ENCODE results near the gene EAPP. TPM values are rescaled to one million over a fixed set of nuclear protein-coding genes. Genes with fewer than 3 reads are reported as not detected.
"Not testable (repeated sequence)": the region's sequence is repeated elsewhere in the genome, so short reads cannot be mapped to it uniquely, and the experiment has no call there.

Gene EAPP
- total RNA-seq, 4 donors from 2014 or later: 17.1 to 39.2 (median 35.7) TPM

DNA sequence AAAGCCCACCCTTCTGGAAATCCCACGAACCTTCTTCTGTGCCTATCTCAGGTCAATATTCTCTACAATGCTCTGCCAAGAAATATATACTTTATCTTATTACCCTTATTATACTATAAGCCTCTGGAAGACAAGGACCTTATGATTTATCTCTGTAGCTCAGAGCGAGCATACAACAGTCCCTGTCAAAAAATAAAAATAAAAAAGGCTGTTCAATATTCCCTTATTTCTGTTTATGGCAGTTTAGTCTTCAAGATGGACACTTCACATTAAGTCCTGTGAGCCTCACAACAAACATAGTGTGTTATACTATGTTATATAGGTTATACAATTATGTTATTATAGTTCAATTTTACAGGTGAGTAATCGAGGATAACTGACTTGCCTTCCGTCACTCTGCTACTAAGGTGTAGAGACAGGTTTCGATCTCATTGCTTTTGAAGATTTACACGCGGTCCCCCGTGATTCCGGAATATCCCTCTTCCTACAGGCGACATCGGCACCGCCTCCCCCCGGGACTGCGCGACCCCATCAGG, 562 bp downstream of the EAPP start:
- ATAC-seq (ENCODE audit: low FRiP score): peak; percentile 22
- no peak for DNase-seq (ENCODE audit: low spot score)
- TF ChIP-seq, protein P1, sequence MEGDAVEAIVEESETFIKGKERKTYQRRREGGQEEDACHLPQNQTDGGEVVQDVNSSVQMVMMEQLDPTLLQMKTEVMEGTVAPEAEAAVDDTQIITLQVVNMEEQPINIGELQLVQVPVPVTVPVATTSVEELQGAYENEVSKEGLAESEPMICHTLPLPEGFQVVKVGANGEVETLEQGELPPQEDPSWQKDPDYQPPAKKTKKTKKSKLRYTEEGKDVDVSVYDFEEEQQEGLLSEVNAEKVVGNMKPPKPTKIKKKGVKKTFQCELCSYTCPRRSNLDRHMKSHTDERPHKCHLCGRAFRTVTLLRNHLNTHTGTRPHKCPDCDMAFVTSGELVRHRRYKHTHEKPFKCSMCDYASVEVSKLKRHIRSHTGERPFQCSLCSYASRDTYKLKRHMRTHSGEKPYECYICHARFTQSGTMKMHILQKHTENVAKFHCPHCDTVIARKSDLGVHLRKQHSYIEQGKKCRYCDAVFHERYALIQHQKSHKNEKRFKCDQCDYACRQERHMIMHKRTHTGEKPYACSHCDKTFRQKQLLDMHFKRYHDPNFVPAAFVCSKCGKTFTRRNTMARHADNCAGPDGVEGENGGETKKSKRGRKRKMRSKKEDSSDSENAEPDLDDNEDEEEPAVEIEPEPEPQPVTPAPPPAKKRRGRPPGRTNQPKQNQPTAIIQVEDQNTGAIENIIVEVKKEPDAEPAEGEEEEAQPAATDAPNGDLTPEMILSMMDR (IDR thresholded peaks at IDR 0.05): no peak

DNA sequence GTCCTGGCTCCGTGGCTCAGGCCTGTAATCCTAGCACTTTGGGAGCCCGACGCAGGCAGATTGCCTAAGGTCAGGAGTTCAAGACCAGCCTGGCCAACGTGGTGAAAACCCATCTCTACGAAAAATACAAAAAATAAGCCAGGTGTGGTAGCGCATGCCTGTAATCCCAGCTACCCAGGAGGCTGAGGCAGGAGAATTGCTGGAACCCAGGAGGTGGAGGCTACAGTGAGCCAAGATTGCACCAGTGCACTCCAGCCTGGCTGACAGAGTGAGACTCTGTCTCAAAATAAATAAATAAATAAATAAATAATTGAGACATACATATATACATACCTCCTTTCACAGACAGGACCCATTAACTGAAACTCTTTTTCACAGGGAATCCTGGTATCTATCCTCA, 1.4 kb downstream of the EAPP start:
- DNase-seq (ENCODE audit: low spot score); ATAC-seq (ENCODE audit: low FRiP score): not testable (repeated sequence)

DNA sequence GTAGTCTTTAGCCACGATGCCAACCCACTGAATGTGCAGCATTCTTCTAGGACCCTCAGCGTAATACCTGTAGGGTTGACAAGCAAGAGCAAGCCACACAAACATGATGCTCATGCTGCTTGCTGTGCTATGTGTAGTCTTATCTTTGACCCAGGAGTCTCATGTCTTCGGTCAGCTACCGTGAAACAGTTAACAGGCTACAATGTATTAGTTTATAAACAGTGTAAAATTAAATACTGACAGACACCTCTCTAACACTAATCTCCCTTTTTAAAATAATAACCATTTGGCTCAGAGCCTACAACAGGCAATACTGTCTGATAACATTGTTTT, 1.9 kb downstream of the EAPP start:
- ATAC-seq (ENCODE audit: low FRiP score) (no peak), DNase-seq (ENCODE audit: low spot score) (no peak)
- TF ChIP-seq, protein P1 (IDR thresholded peaks at IDR 0.05): no peak

DNA sequence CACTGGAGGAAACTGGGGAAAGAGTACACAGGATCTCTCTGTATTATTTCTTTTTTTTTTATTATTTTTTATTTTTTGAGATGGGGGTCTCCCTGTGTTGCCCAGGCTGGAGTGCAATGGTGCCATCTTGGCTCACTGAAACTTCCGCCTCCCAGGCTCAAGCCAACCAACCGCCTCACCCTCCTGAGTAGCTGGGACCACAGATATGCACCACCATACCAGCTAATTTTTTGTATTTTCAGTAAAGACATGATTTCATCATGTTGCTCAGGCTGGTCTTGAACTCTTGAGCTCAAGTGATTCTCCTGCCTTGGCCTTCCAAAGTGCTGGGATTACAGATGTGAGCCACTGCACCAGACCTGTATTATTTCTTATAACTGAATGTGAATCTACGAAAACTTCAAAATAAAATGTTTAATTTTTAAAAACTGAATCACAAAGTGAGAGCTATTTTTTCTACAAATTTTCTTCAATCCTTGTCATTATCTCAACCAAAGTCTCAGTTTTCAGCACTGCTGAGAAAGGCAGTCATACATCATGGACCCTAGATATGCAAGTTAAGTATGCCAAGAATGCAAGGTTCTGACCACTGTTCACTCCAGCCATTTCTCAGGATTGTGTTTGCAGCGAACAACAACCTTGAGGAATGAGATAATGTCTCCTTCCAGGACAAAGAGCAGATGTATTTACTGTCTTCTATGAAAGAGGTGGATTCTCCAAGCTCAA, 2.4 kb downstream of the EAPP start:
- DNase-seq (ENCODE audit: low spot score) (no peak), ATAC-seq (ENCODE audit: low FRiP score) (no peak)
- TF ChIP-seq, protein P1 (IDR thresholded peaks at IDR 0.05): no peak

DNA sequence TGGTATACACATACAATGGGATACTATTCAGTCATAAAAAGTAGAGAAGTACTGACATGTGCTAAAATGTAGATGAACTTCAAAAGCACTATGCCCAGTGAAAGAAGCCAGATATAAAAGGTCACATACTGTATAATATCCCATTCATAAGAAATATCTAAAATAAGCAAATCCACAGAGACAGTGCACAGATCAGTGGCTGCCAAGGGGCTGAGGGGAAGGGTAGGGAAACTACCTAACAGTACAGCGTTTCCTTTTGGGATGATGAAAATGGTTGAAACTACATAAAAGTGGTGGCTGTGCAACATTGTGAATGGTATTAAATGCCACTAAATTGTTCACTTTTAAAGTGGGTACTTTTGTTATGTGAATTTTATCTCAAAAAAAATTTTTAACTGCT, 11.9 kb downstream of the EAPP start:
- TF ChIP-seq, protein P1 (IDR thresholded peaks at IDR 0.05): no peak
- DNase-seq (ENCODE audit: low spot score) (no peak), ATAC-seq (ENCODE audit: low FRiP score) (no peak)

DNA sequence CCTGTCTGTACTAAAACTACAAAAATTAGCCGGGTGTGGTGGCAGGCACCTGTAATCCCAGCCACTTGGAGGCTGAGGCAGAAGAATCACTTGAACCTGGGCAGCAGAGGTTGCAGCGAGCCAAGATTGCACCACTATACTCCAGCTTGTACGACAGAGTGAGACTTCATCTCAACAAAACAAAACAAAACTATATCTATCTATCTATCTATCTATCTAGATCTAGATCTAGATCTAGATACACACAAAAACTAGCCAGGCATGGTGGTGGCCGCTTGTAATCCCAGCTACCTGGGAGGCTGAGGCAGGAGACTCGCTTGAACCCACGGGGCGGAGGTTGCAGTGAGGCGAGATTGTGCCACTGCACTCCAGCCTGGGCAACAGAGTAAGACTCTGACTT, 15.3 kb downstream of the EAPP start:
- not testable (repeated sequence) for ATAC-seq (ENCODE audit: low FRiP score); DNase-seq (ENCODE audit: low spot score)

DNA sequence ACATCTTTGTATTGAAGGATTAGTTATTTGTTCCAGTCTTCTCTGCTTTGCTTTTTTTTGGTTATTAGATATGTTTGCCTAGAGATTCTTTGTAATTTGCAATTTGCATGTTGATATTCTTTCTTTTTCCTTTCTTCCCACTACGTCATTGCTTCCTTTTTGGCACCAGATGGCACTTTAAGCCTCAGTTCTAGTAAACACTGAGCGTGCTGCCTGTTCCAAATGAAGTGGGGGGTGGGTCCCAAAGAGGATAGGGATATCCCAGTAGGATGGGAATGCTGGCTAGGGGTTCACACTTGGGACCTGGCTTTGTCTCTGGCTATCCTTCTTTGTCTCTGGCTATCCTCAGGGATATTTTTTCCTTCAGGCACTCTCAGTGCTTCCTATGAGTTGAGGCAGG, 17.0 kb downstream of the EAPP start:
- ATAC-seq (ENCODE audit: low FRiP score) (no peak), DNase-seq (ENCODE audit: low spot score) (no peak)
- TF ChIP-seq, protein P1 (IDR thresholded peaks at IDR 0.05): no peak

DNA sequence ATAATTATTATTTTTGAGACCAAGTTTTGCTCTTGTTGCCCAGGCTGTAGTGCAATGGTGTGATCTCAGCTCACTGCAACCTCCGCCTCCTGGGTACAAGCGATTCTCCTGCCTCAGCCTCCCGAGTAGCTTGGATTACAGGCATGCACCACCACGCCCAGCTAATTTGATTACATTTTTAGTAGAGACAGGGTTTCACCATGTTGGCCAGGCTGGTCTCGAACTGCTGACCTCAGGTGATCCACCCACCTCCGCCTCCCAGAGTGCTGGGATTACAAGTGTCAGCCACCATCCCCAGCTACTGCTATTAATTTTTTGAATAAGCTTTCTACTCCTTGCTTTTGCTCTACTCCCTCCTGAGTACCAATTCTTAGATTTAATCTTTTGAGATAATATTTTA, 18.4 kb downstream of the EAPP start:
- not testable (repeated sequence) for ATAC-seq (ENCODE audit: low FRiP score); DNase-seq (ENCODE audit: low spot score)

DNA sequence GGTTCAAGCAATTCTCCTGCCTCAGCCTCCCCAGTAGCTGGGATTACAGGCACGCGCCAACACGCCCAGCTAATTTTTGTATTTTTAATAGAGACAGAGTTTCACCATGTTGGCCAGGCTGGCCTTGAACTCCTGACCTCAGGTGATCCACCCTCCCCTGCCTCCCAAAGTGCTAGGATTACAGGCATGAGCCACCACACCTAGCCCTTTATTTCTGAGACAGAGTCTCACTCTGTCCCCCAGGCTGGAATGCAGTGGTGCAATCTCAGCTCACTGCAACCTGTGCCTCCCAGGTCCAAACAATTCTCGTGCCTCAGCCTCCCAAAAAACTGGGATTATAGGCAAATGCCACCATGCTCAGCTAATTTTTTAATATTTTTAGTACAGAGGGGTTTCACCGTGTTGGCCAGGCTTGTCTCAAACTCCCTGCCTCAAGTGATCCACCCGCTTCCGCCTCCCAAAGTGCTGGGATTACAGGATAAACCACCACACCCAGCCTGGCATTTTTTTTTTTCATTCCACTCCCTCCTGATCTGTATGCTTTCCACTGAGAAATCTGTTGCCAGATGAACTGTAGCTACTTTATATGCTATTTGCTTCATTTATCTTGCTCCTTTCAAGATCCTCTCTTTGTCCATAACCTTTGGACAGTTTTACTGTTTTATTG, 19.1 kb downstream of the EAPP start:
- not testable (repeated sequence) for DNase-seq (ENCODE audit: low spot score); ATAC-seq (ENCODE audit: low FRiP score)

All from omental fat pad (tissue), 4 donors.